GM23248 (cell line): ENCODE data around the gene LYG1. TPM values are rescaled to one million over a fixed set of nuclear protein-coding genes. Genes with fewer than 3 reads are reported as not detected.

Experiments
- DNase-seq: peaks from one replicate; pipeline ENCODE4 v3.0.0-alpha.2; 2015
- H2AFZ ChIP-seq: fragments of 200-600 bp; sonication (generic); 2 replicates; pipeline ENCODE4 v1.6.1; 2016; ENCODE audit warnings: antibody characterized with exemption
- H3F3A ChIP-seq: fragments of 200-600 bp; sonication (generic); 2 replicates; pipeline ENCODE4 v1.6.1; 2016; ENCODE audit warnings: mild to moderate bottlenecking, antibody characterized with exemption, mixed run types; ENCODE audit not compliant: insufficient read depth
- H3K27ac ChIP-seq: fragments of 200-600 bp; sonication (generic); 2 replicates; pipeline ENCODE4 v1.5.1; 2016; ENCODE audit warnings: mild to moderate bottlenecking
- H3K27me3 ChIP-seq: fragments of 200-600 bp; sonication (generic); replicated peaks from 2 replicates; pipeline ENCODE4 v1.6.1; 2016; ENCODE audit warnings: mild to moderate bottlenecking; ENCODE audit not compliant: insufficient read depth
- H3K36me3 ChIP-seq: fragments of 200-600 bp; sonication (generic); 2 replicates; pipeline ENCODE4 v1.6.1; 2016; ENCODE audit warnings: low read depth, mild to moderate bottlenecking
- H3K4me1 ChIP-seq: fragments of 200-600 bp; sonication (generic); 2 replicates; pipeline ENCODE4 v1.6.1; 2016; ENCODE audit warnings: mild to moderate bottlenecking; ENCODE audit not compliant: insufficient read depth
- H3K4me2 ChIP-seq: fragments of 200-600 bp; sonication (generic); one replicate; pipeline ENCODE4 v1.6.1; 2016; ENCODE audit warnings: mild to moderate bottlenecking; ENCODE audit not compliant: unreplicated experiment
- H3K4me3 ChIP-seq: fragments of 200-600 bp; sonication (generic); 2 replicates; pipeline ENCODE4 v1.5.1; 2016; ENCODE audit warnings: mild to moderate bottlenecking
- H3K79me2 ChIP-seq: fragments of 200-600 bp; sonication (generic); 2 replicates; pipeline ENCODE4 v1.6.1; 2016; ENCODE audit warnings: mild to moderate bottlenecking; ENCODE audit not compliant: insufficient read depth
- H3K9ac ChIP-seq: fragments of 200-600 bp; sonication (generic); 2 replicates; pipeline ENCODE4 v1.6.1; 2016; ENCODE audit warnings: mild to moderate bottlenecking
- H3K9me2 ChIP-seq: fragments of 200-600 bp; sonication (generic); 2 replicates; pipeline ENCODE4 v1.6.1; 2016; ENCODE audit warnings: mixed run types, mild to moderate bottlenecking, moderate library complexity; ENCODE audit not compliant: insufficient read depth
- H3K9me3 ChIP-seq: fragments of 200-600 bp; sonication (generic); one replicate; pipeline ENCODE4 v1.6.1; 2017; ENCODE audit warnings: low read depth
- H4K20me1 ChIP-seq: fragments of 200-600 bp; sonication (generic); 2 replicates; pipeline ENCODE4 v1.6.0; 2016; ENCODE audit not compliant: insufficient read depth
- EZH2 ChIP-seq: fragments of 200-600 bp; sonication (generic); IDR thresholded peaks from 2 replicates; pipeline ENCODE4 v1.6.1; 2018; ENCODE audit warnings: antibody characterized with exemption, mild to moderate bottlenecking; ENCODE audit not compliant: insufficient read depth, poor library complexity, severe bottlenecking
- EZH2phosphoT487 ChIP-seq: fragments of 200-600 bp; sonication (generic); IDR thresholded peaks from 2 replicates; pipeline ENCODE4 v1.6.1; 2018; ENCODE audit warnings: antibody characterized with exemption, moderate library complexity, mild to moderate bottlenecking, low read depth; ENCODE audit not compliant: insufficient read depth
- WGBS, 2 experiments: methylation state at CpG; one replicate each; pipeline ENCODE4 v1.1.6; 2015 to 2017; ENCODE audit warnings: low lambda C conversion rate in 2 of 2, low coverage in 1 of 2; ENCODE audit errors: missing lambda C conversion rate in 2 of 2; 5-methylcytosine and 5-hydroxymethylcytosine counted together
- in situ Hi-C: fragments of 300-500 bp; cut with MboI; formaldehyde crosslinking; loops from 2 replicates; pipeline ENCODE4 v1.15.0; 2020
- polyA plus RNA-seq: library from polyadenylated mRNA; unstranded; fragments of >200 nt; fragmentation: Nextera tagmentation; extraction: Ambion mirVana; gene quantifications from 2 replicates; pipeline ENCODE4 v1.2.1, GENCODE V29; 2016
- total RNA-seq: library from RNA; depleted of rRNA; stranded (reverse); fragments of >200 nt; shearing (Covaris generic); gene quantifications from 2 replicates; pipeline ENCODE4 v1.2.3, GENCODE V29; 2014

Gene LYG1
- total and polyA plus RNA-seq, 2 experiments from 2014 or later, result 0.19 TPM; not detected in 1

GRCh38 chr2:99342536-99342935, 41.5 kb upstream of the LYG1 start:
- peaks cover 15% of the 10 kb centered on the region for H3K4me1 ChIP-seq
- no peaks in the 10 kb centered on the region for H3K9me3 ChIP-seq
- no peaks in the 10 kb centered on the region; the same call in 1 of the 2 replicates for H4K20me1 ChIP-seq
- H3K27ac ChIP-seq, result no peak overlapping the region
- no peak overlapping the region for H3K4me2 ChIP-seq
- H3K36me3 ChIP-seq, result no peaks in the 10 kb centered on the region
- no peak overlapping the region for H2AFZ ChIP-seq
- TF ChIP-seq EZH2phosphoT487, result no peak
- TF ChIP-seq EZH2, result no peak
- H3F3A ChIP-seq, result no peaks in the 10 kb centered on the region
- no peaks in the 10 kb centered on the region for H3K27me3 ChIP-seq
- 91 to 100% methylated on average over 2 of the region's 2 CpGs for WGBS, 2 experiments
- no peak overlapping the region for H3K4me3 ChIP-seq
- no peak overlapping the region for H3K9ac ChIP-seq
- in situ Hi-C loops, result no loop called here
- no peaks in the 10 kb centered on the region for H3K9me2 ChIP-seq
- DNase-seq, result no peak
- peaks cover 100% of the 10 kb centered on the region for H3K79me2 ChIP-seq

- no peaks in the 10 kb centered on the region; the same call in 1 of the 2 replicates for H4K20me1 ChIP-seq
- no peak overlapping the region for H3K4me2 ChIP-seq
- no peak overlapping the region for H2AFZ ChIP-seq
- H3K9me3 ChIP-seq, result no peaks in the 10 kb centered on the region
- H3K9ac ChIP-seq, result no peak overlapping the region
- in situ Hi-C loops, result no loop called here
- H3K36me3 ChIP-seq, result no peaks in the 10 kb centered on the region
- peaks cover 15% of the 10 kb centered on the region for H3K4me1 ChIP-seq
- no peaks in the 10 kb centered on the region for H3K27me3 ChIP-seq
- H3K79me2 ChIP-seq, result peaks cover 89% of the 10 kb centered on the region
- DNase-seq, result peak; percentile 17
- no peak overlapping the region for H3K4me3 ChIP-seq
- no peaks in the 10 kb centered on the region for H3K9me2 ChIP-seq
- whole genome bisulfite sequencing, 2 experiments, result 87 to 91% methylated on average over 8 of the region's 8 CpGs
- H3F3A ChIP-seq, result peaks cover 6% of the 10 kb centered on the region
- TF ChIP-seq EZH2phosphoT487 (no peak), EZH2 (no peak)
- no peak overlapping the region for H3K27ac ChIP-seq
Measured at GRCh38 chr2:99340669-99341236, 39.8 kb upstream of the LYG1 start.

GRCh38 chr2:99338029-99338585, 37.1 kb upstream of the LYG1 start:
- peak overlapping the region; percentile 92 for H3K4me3 ChIP-seq
- no peaks in the 10 kb centered on the region for H3K27me3 ChIP-seq
- in situ Hi-C loops, result no loop called here
- peak overlapping the region; percentile 99 for H2AFZ ChIP-seq
- no peaks in the 10 kb centered on the region for H3K36me3 ChIP-seq
- no peaks in the 10 kb centered on the region; the same call in 1 of the 2 replicates for H4K20me1 ChIP-seq
- no peaks in the 10 kb centered on the region for H3K9me3 ChIP-seq
- peak overlapping the region; percentile 85 for H3K27ac ChIP-seq
- peaks cover 89% of the 10 kb centered on the region for H3K79me2 ChIP-seq
- peaks cover 6% of the 10 kb centered on the region for H3F3A ChIP-seq
- H3K4me2 ChIP-seq, result peak overlapping the region; percentile 98
- TF ChIP-seq EZH2phosphoT487 (no peak), EZH2 (no peak)
- peaks cover 31% of the 10 kb centered on the region for H3K4me1 ChIP-seq
- peak; percentile 45 for DNase-seq
- H3K9me2 ChIP-seq, result no peaks in the 10 kb centered on the region
- 3 to 4% methylated on average over 17 of the region's 17 CpGs for WGBS, 2 experiments
- peak overlapping the region; percentile 93 for H3K9ac ChIP-seq

- Histone ChIP-seq H3F3A (peaks cover 6% of the 10 kb centered on the region), H3K27ac (peak within 1 kb of the TSS; percentile 85), H3K79me2 (peaks cover 89% of the 10 kb centered on the region), H3K4me2 (peak within 1 kb of the TSS; percentile 98), H3K36me3 (0 out of 2 replicates have a peak, but pooled peaks cover 3% of the 10 kb centered on the region), H3K9me2 (no peaks in the 10 kb centered on the region), H2AFZ (peak within 1 kb of the TSS; percentile 99), H3K9ac (peak within 1 kb of the TSS; percentile 93), H3K4me3 (peak within 1 kb of the TSS; percentile 92), H3K27me3 (no peaks in the 10 kb centered on the region), H3K4me1 (peaks cover 31% of the 10 kb centered on the region), H3K9me3 (no peaks in the 10 kb centered on the region), H4K20me1 (no peaks in the 10 kb centered on the region)
- WGBS, 2 experiments, result 1% methylated on average over 75 to 77 of the region's 87 CpGs
- peak; percentile 99 for DNase-seq
- in situ Hi-C loops, result no loop called here
- TF ChIP-seq EZH2phosphoT487 (no peak), EZH2 (no peak)
Measured at GRCh38 chr2:99337113-99338028, 36.4 kb upstream of the LYG1 start, which contains the start of gene EIF5B. Gene EIF5B (plus strand): TSS chr2:99337389. CDS start chr2:99337555, 166 bp downstream.
